GM21528 (cell line): ENCODE results near the gene RHNO1.

Source experiments
- ATAC-seq: cut with Tn5 transposase; IDR thresholded peaks from one replicate; pipeline ENCODE4 v1.9.1; 2021; ENCODE audit warnings: mild to moderate bottlenecking, moderate library complexity; ENCODE audit not compliant: unreplicated experiment, low FRiP score

Gene RHNO1

DNA sequence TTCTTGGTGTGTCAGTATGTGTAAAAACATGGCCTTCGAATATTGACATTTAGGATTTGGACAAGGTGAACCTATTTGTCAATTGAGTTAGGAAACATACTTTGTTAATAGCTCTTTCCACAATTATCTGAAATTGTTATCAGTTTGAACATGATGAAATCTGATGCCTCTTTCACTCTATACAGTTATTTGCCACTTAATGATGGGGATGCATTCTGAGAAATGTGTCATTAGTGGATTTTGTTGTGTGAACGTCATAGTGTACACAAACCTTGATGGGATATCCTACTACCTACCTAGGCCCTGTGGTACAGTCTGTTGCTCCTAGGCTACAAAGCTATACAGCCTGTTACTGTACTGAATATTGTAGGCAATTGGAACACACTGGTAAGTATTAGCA, 18.5 kb downstream of the RHNO1 start:
- no peak for ATAC-seq

DNA sequence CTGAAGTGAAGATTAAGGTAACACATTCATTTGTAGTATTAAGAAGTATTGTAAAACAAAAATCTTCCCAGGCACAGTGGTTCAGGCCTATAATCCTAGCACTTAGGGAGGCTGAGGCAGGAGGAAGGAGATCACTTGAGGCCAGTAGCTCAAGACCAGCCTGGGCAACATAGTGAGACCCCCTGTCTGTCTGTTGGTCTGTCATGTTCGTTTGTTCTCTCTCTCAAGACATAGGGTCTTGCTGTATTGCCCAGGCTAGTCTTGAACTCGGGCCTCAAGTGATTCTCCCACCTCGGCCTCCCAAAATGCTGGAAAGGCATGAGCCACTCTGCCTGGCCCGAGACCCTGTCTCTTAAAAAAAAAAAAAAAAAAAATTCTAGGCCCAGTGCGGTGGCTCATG, 20.4 kb downstream of the RHNO1 start:
- ATAC-seq: no peak

DNA sequence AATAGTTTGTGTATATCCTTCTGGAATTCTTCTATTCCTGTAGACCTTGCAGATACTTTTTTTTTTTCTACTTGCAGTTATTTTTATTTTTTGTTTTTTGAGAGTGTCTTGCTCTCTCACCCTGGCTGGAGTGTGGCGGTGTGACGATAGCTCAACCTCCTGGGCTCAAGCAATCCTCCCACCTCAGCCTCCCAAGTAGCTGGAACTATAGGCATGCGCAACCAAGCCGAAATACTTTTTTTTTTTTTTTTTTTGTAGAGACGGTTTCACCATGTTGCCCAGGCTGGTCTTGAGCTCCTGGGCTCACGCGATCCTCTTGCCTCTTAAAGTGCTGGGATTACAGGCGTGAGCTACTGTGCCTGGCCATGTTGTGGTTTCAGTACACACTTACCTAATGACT, 23.6 kb downstream of the RHNO1 start:
- no peak for ATAC-seq

DNA sequence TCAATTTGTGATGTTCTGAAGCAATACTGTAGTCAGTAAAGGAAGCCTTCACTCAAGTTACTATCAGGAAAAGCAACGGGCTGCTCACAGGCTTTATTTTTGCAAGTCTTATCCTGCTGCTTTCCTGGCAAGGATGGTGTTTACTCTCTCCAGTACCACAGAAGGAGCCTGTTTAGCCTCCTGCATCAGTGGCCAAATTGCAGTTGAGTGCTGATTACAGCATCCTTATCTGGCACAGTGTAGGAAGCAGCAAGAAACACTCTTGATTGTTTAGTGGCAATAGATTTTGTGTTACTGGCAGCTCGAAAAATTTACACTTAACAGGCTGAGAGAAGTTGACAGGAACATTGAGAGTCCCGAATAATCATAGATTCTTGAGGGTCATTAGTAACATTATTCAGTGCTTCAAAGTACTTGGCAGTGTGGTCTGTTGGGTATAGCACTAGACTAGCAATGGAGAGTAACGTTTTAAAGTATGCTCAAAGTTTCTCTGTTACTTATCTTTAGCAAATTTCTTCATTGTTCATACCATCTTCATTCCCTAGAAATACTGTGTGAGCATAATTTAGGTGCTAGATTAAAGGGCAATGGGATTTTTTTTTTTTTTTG, 25.4 kb downstream of the RHNO1 start:
- no peak for ATAC-seq

DNA sequence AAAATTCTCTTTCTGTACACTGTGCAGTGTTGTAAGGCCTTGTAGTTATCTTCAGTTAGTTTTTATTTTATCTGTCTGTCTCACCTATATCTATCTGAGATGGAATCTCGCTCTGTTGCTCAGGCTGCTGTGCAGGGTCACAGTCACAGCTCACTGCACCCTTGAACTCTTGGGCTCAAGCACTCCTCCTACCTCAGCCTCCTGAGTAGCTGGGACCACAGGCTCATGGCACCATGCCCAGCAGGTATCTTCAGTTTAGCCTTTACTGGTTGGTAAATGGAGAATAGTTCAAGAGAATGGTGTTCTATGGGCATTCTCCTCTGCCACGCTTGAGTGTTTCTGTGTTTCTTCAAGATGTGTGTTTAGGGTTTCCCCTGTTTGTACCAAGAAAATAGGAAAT, 27.2 kb downstream of the RHNO1 start:
- no peak for ATAC-seq

DNA sequence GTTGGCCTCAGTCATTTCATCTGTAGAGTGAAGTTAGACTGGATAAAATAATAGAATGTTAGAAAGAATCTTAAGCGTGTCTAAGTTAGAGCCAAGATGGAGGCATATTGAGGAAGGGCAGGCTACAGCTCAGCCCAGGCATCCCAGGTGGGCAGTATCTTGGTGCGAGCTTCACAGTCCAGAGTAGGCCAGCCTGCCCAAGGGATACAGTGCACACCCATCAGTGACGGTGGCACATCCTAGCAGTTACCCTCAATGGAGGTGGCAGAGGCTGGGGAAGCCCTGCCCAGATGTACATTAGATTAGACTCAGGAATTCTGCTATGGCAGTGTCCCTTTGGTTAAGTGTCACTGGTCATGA, 35.2 kb downstream of the RHNO1 start:
- no peak for ATAC-seq

DNA sequence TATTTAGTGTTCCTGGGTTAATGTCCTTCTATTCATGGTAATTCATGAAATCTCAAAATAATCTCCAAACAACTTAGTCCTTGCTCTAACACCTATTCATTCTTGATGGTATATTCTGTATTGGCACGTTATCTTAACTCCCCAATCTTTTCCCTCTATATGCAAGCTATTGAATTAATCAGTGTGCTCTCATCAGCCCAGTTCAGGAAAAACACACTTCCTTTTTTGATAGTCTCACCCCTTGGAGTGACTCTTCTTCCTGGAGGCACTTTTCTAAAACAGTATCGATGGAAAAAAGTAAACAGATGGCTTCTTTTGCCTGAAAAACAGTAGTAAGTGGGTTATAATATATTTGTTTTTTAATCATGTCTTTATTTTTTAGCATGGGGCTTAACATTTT, 42.2 kb downstream of the RHNO1 start:
- ATAC-seq: no peak

DNA sequence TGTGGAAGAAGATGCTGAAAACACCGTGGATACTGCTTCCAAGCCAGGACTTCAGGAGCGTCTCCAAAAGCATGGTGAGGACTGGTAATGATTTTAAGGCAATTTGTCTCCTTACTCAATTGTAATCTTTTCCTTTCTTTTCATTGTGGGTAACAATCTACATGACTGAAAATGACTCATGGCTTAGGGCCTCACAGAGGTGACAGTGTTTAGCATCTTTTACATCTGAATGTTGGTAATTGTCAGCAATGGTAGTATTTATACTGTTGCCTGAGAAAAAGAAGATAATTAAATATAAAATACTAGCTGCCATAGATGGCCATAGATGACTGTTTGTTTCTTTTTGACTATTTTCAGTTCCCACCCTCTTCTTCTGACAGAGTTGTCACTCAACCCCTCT, 45.3 kb downstream of the RHNO1 start:
- no peak for ATAC-seq

DNA sequence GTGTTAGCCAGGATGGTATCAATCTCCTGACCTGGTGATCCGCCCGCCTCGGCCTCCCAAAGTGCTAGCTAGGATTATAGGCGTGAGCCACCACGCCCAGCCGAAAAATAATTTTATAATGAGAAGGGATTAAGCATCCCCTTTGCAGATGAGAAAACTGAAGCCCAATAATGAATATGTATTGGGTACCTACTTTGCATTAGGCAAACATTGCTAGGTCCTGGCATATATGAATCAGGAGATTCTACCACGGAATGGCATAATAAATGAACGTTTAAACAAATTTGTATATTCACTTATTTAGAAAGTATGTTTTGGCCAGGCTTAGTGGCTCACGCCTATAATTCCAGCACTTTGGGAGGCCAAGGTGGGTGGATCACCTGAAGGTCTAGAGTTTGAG, 46.0 kb downstream of the RHNO1 start:
- no peak for ATAC-seq

DNA sequence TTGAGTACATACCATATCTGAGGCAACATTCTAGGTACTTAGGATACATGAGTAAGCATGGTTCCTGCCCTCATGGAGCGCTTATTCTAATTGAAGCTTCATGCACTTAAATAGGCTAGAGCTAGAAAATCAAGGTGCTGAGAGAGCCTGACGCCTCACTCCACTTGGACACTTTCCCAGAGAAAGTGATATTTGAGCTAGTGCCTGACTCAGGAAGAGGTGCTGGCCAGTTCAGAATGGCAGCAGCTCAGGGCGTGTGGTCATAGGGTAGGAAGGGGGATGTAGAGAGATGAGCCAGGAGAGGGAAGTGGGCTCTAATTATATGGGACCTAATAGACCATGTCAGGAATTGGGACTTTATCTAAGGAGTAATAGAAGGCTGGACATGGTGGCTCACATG, 47.0 kb downstream of the RHNO1 start:
- no peak for ATAC-seq

DNA sequence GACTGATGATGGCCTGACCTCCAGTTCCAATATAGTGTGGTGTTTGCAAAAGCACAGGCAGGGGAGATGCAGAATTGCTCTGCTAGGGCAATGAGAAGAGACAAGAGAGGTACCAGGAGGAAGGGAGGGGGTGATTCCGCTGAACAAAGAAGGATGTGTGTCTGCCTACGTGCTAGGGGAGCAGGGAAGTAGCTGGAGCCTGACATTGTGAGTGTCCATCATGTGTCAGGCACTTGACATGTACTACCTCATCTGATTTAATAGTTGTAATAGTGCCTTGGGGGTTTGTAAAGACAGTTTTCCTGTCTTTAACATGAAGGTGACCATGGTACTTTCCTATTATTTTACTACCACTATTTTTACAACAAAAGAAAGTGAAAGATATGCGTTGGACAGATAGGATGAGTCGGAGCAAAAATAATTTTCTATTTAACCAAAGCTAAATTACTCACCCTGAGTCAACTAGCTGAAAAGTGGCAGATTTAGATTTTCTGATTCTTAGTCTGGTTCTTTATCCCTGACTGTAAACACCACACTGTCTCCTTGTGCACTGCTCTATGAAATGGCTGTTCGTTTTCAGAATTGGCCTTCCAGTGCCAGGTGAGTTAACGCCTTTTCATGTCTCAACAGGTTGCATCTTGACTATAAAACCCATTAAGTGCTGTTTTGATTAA, 48.4 kb downstream of the RHNO1 start:
- no peak for ATAC-seq

DNA sequence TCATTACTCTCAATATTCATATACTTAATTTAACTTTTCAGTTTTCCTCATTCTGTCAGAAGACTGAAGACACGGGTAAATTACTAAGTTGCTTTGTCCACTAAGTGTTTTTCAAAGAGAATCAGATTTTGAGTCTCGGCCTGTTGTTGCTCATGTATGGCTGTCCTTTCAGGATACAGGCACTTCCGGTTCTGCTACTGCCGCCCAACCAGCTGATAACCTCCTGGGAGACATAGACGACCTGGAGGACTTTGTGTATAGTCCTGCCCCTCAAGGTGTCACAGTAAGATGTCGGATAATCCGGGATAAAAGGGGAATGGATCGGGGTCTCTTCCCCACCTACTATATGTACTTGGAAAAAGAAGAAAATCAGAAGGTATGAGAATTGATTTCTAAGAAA, 53.8 kb downstream of the RHNO1 start:
- ATAC-seq: no peak

DNA sequence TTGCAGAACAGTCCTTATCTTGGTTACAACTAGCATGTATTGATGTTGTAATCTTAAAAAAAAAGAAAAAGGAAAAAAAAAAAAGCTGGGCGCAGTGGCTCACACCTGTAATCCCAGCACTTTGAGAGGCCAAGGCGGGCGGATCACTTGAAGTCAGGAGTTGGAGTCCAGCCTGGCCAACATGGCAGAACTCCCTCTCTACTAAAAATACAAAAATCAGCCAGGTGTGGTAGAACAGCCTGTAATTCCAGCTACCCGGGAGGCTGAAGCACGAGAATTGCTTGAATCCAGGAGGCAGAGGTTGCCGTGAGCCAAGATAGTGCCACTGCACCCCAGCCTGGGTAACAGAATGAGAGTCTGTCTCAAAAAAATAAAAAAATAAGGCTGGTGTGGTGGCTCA, 56.6 kb downstream of the RHNO1 start:
- ATAC-seq: no peak

DNA sequence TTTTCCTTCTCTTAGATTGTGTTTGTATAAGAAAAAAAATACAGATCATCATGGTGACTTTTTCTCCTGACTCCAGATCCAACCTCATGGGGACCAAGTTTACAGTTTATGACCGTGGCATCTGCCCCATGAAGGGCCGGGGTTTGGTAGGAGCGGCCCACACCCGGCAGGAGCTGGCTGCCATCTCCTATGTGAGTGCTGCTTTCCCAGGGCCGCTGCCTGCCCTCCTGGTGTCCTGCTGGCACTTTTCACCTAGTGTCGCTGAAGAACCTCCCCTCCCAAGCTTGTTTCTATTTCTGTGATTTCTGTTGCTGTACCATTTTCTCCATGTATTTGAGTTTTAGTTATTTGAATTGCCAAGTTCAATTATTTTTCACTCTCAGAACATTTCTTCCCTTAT, 57.3 kb downstream of the RHNO1 start:
- no peak for ATAC-seq

DNA sequence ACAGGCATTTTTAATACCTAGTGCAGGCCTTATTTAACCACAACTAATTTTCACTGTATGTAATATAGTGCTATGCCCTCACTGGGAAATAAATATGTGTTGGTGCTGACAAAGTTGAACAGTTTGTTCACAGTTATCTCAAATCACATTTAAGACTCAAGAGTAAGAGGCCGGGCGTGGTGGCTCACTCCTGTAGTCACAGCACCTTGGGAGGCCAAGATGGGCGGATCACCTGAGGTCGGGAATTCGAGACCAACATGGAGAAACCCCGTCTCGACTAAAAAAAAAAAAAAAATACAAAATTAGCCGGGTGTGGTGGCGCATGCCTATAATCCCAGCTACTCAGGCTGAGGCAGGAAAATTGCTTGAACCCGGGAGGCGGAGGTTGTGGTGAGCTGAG, 59.3 kb downstream of the RHNO1 start:
- no peak for ATAC-seq

DNA sequence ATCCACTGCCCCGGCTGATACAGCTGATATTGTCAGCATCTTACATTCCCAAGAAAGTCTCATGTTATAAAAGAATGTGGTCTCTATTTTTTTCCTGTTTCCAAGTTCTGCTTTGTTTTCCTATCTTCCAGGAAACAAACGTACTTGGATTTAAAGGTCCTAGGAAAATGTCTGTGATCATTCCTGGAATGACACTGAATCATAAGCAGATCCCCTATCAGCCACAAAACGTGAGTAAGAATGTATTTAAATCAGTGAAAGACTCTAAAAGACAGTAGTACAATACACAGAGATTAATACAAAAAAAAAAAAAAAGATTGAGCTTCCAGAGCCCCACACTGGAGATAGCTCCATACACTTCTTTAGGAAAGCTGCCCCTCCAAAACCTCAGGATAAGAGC, 60.5 kb downstream of the RHNO1 start:
- ATAC-seq: no peak
